Non-pigmented ciliary epithelial cell (primary cell): ENCODE results near the gene ESYT2.
"Not testable (repeated sequence)": the region's sequence is repeated elsewhere in the genome, so short reads cannot be mapped to it uniquely, and the experiment has no call there.

Source experiments
- DNase-seq: peaks from one replicate; pipeline ENCODE4 v3.0.0-alpha.2; 2010; ENCODE audit warnings: low read depth

ESYT2 gene

DNA sequence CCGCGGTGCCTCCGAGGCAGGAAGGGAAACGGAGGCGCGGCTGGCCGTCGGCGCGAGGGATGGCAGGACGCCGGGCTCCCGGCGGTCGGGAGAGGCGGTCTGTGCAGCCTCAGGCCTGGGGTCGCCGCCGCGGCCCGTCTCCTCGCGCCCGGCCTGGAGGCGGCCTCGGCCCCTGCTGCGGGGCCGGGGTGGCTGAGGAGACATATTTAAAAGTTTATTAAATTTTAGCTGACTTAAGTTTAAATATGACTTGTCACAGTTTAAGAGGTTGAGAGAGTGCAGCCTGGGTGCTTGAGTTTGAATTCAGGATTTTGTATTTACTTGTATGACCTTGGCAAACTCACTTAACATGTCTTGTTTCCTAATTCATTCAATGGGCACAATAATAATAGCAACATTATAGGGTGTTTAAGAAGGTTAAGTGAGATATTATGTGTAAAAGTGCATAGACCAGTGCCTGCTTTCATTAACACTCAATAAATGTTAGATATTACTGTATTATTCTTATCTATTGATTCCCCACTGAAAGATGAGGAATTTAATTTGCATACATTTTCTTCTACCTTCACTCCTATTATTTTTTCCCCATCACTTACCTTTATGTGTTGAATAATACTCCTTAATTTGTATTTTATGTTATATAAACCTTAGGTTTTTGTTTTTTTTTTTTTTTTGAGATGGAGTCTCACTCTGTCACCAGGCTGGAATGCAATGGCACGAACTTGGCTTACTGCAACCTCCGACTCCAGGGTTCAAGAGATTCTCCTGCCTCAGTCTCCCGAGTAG is 27.8 kb upstream of the ESYT2 start:
- DNase-seq, result no peak

DNA sequence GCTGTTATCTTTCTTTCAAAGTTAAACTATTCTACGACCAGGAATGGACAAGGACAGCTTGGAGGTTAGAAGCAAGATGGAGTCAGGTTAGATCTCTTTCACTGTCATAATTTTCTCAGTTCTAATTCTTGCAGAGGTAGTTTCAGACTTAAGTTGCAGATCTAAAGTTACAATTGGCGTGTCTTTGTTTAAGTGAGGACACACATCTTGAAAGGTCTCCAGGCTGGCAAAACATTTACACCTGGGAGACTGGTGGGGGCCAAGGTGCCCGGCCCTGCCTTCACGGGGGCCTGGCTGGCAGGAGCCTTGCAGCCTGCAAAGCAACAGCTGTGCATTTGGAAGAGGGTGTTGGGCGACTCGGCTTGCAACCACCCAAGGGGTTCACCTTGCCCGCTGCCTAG is 25.4 kb upstream of the ESYT2 start:
- DNase-seq, result no peak

DNA sequence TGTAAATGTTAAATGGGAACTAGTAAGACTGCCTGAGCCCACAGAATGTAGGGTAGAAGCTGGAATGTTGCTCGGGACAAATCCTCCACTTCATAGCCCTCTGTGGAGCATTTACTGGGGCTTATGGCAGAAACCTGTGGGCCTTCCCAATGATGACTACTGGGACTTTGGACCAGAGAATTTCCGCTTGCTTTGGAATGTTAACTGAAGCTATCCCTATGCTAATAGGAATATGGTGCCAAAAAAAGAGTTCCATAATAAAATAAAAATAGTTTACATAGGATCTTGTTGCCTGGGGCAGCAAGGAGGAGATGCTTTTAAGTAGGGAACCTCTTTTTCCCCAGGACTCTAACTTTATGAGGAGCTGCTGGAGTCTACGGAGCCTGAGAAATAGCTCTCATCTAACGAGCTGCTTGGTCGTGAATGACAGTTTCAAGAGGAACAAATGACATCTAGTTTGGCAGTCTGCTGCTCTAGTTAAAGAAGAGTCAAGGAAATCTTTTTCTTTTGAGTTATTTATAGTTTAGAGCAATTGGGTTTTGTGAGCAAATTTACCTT is 21.3 kb upstream of the ESYT2 start:
- DNase-seq, result no peak

DNA sequence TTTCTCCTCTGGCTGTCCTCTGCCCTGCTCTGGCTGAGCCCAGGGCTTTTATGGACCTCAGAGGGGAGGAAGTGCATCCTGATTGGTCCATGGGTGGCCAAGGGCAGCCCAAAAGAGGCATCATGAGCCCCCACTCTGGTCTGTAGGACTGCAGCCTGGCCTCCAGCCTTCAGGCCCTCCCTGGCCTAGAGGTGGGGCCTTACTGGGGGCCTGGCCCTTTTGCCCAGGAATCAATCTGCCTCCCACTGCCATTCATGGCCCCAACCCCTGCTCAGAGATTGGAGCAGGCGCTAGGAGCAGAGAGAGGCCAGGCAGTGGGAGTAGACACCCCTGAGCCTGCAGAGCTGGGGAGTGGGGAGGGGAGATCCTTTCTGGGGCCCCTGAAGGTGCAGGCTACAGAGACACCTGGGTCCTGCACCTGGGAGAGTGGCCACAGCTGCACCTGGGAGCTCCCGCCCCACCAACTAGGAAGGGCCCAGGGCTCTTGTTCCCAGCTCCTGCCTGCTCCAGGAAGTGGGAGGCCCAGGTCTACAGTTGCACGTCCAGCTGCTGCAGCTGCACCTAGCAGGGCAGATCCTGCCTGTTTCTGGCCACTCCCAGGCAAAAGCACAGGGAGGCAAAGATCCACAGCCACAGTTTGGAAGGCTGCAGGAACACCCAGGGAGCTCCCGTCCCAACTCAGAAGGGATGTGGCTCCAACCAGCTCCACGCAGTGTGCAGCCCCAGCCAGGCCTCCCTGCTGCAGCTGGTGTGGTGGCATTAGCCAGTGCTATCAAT is 20.6 kb upstream of the ESYT2 start:
- DNase-seq, result no peak

GRCh38 chr7:158849442-158849767 is 20.1 kb upstream of the ESYT2 start:
- no peak for DNase-seq

DNA sequence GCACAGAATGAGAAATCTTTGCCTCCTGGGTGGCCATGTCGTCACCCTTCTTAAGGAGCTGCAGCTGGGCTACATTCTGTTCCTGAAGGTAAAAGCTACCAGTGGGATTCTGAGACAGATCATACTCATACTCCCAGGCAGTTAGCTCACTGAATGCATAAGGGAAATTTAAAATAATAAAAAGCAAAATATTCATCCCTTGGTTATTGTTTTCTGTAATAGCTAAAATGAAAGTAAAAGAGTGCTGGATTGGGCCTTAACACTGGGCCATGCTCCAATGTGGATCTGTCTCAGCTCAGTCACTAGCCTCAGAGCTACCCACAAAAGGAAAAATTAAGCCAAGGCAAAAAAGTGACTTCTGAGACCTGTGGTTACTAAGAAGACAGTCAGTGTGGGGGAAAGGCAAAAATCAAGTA is 18.1 kb upstream of the ESYT2 start:
- DNase-seq, result no peak

- DNase-seq, result no peak
These were observed 17.0 kb upstream of the ESYT2 start for GRCh38 chr7:158846304-158846703.

DNA sequence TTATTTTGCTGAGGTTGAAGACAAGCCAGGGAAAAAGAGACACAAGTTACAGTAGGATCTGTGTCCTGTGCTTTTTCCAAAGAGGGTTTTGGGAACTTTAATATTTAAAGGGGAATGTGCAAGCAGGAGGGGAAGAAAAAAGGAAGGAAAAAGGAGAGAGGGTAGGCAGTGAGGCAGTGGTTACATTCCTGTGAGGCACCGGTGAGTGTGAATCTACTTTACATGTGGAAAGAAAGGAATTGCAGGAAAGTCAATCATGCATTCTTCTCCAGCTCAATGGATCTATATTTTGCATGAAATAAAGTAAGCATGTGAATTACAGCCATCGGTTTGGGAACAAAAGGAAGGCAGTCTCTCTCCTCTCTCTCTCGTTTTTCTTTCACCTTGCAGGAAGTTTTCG is 14.5 kb upstream of the ESYT2 start:
- DNase-seq, result no peak

GRCh38 chr7:158842486-158842885 is 13.2 kb upstream of the ESYT2 start:
- DNase-seq, result no peak

- no peak for DNase-seq
These were observed 11.3 kb upstream of the ESYT2 start for GRCh38 chr7:158840604-158841003.

DNA sequence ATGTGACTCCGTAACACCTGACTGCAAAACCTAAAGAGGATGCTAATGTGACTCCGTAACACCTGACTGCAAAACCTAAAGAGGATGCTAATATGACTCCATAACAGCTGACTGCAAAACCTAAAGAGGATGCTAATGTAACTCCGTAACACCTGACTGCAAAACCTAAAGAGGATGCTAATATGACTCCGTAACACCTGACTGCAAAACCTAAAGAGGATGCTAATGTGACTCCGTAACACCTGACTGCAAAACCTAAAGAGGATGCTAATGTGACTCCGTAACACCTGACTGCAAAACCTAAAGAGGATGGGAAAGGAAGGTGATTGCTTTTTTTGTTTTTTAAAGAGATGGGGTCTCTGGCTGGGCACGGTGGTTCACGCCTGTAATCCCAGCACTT is 9.9 kb upstream of the ESYT2 start:
- not testable (repeated sequence) for DNase-seq

- DNase-seq, result no peak
These were observed 8.7 kb upstream of the ESYT2 start for GRCh38 chr7:158837790-158838637.

- no peak for DNase-seq
These were observed 7.4 kb upstream of the ESYT2 start for GRCh38 chr7:158836692-158837091.

DNA sequence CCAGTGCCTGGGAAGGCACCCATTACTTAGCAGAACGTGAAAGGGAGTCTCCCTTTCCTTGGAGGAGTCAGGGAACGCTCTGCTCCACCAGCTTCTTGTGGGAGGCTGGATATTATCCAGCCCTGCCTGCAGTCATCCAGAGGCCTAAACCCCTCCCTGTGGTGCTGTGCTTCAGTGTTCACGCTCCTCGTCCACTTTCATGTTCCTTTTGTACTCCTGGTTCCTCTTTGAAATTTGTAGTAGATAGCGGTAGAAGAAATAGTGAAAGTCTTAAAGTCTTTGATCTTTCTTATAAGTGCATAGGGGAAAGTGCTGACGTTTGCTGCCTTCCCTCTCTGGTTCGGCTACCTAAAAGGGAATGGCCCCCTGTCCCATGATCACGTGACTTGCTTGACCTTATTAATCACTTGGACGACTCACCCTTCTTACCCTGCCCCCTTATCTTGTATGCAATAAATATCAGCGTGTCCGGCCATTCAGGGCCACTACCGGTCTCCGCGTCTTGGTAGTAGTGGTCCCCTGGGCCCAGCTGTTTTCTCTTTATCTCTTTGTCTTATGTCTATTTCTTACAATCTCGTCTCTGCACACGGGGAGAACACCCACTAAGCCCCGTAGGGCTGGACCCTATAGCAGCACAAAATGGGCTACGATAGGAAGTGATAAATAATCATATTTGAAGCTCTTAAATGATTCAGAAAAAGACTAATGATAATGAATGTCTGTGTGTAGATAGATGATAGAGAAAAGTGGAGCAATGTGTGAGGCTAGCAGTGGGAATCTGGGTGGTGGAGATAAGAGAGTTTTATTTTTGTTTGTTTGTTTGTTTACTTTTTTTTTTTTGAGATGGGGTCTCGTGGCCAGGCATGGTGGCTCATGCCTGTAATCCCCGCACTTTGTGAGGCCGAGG is 5.8 kb upstream of the ESYT2 start:
- DNase-seq, result no peak

- no peak for DNase-seq
These were observed 3.7 kb upstream of the ESYT2 start for GRCh38 chr7:158832994-158833393.

- DNase-seq, result no peak
These were observed 2.4 kb upstream of the ESYT2 start for GRCh38 chr7:158831738-158832091.

DNA sequence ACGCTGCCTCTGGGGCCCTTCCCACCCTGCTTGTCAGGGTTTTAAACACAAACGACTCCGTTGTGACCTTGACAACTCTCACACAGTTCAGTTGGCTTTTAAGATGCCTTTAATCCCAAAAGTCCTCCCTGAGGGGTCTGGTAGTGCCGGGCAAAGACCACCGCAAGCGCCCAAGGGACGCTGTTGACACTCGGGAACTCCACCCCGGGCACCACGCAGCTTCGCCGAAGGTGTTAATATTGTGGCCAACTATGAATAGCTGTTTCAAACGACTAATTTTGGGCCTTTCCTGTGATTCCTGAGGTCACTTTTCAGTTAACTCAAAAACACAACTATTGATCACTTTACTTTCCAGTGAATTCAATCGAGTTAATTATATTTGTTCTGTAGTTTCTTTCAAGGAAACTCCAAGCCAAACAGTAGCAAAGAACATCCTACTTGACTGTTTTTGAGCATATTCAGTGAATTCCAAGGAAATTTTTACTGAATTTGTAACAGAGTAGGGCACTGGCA is 958 bp upstream of the ESYT2 start:
- no peak for DNase-seq

DNA sequence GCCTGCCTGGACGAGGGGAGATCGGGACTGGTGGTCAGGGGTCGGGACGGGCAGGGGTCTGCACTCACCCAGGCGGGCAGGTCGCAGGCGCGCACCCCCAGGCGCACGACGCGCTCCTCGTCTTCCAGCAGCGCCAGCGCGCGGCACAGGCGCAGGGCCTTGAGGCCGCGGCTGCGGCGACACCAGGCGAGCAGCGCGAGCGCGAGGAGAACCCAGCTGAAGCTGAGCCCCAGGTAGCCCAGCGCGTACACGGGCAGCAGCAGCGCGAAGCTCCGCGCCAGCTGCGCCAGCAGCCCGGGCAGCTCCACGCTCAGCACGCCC is 328 bp downstream of the ESYT2 start:
- DNase-seq, result no peak

GRCh38 chr7:158828133-158829020 is 932 bp downstream of the ESYT2 start:
- no peak for DNase-seq

- DNase-seq, result no peak
These were observed 1.7 kb downstream of the ESYT2 start for GRCh38 chr7:158827411-158828132.
